GM10248 (cell line): ENCODE results near the gene NPAS1.

Source experiments
- CTCF ChIA-PET: fragments of 300-600 bp; sonication (Branson Sonifier 250); formaldehyde crosslinking; extraction: SDS; loops from one replicate; lab custom pipeline; 2021; ENCODE audit warnings: antibody characterized with exemption; lab: Yijun Ruan, JAX
- POLR2A ChIA-PET: fragments of 350-650 bp; sonication (Branson Sonifier 250); formaldehyde crosslinking; extraction: SDS; loops from one replicate; lab custom pipeline; 2020; ENCODE audit warnings: antibody characterized with exemption; lab: Yijun Ruan, JAX
- DNase-seq: peaks from one replicate; pipeline ENCODE4 v3.0.0; 2012; ENCODE audit errors: extremely low spot score
- CTCF ChIP-seq: IDR thresholded peaks from 2 replicates; pipeline ENCODE4 v1.5.1; 2012; ENCODE audit warnings: mild to moderate bottlenecking, low read depth; ENCODE audit errors: extremely low read depth, missing control alignments, control extremely low read depth

NPAS1 gene

GRCh38 chr19:47036097-47036651 is 16.5 kb downstream of the NPAS1 start:
- TF ChIP-seq CTCF = no peak
- DNase-seq = no peak
- CTCF ChIA-PET = interaction anchor here (0.7 to 5.2 kb wide), 22 partner anchors 8 to 497 kb away, joined by 3 to 53 read pairs (median 5); partner anchors contain the start of gene NPAS1
- POLR2A ChIA-PET = interaction anchor here (1.2 kb wide), 1 partner anchor 77 kb away, joined by 3 read pairs; the partner anchor contains the start of gene ZC3H4

DNA sequence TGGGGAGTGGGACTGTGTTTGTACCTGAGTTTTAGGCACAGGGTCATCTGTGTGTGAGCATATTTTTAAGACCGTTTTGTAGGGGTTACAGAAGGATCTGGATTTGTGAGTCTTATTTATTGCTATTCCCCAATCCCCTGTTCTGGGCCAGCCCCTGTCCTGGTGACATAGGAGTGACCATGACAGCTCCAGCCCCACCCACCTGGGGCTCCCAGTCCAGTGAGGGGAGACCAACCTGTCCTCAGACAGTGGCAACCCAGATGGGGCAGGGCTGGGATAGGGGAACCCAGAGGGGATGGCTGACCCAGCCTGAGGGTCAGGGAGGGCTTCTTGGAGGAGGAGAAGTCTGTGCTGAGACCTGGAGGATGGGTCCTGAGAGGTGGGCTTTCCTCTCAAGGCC is 18.1 kb downstream of the NPAS1 start:
- ChIA-PET CTCF (interaction anchor here (1.0 kb wide), 1 partner anchor 88 kb away, joined by 4 read pairs; no protein-coding TSS in a partner anchor), POLR2A (no interaction called here)
- TF ChIP-seq CTCF = no peak
- DNase-seq = no peak

DNA sequence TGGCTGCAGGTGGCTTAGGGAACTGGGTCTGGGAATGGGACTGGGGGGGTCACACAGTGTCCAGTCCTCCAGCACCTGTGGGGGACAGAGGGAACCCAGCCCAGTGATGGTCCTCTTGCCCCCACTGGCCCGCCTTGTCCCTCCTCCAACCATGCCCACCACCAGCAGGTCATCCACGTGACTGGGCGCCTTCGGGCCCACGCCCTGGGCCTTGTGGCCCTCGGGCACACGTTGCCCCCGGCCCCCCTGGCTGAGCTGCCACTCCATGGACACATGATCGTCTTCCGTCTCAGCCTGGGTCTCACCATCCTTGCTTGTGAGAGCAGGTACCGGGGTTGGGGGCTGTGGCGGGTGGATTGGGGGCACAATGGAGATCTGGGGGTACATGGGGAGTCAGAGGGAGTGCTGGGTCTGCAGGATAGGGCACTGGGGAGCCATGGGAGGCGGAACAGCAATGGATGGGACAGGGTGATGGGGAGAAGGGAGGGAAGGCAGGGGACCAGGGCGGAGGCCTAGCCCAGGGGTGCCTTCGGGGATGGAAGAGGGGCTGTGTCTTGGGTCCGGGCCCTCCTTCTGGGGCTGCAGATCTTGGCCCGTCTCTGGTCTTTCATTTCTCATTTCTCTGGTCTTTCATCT is 19.7 kb downstream of the NPAS1 start:
- ChIA-PET POLR2A (no interaction called here), CTCF (no interaction called here)
- DNase-seq = no peak
- TF ChIP-seq CTCF = no peak

GRCh38 chr19:47040869-47041268 is 21.2 kb downstream of the NPAS1 start:
- no peak for TF ChIP-seq CTCF
- POLR2A ChIA-PET = no interaction called here
- no peak for DNase-seq
- CTCF ChIA-PET = no interaction called here

DNA sequence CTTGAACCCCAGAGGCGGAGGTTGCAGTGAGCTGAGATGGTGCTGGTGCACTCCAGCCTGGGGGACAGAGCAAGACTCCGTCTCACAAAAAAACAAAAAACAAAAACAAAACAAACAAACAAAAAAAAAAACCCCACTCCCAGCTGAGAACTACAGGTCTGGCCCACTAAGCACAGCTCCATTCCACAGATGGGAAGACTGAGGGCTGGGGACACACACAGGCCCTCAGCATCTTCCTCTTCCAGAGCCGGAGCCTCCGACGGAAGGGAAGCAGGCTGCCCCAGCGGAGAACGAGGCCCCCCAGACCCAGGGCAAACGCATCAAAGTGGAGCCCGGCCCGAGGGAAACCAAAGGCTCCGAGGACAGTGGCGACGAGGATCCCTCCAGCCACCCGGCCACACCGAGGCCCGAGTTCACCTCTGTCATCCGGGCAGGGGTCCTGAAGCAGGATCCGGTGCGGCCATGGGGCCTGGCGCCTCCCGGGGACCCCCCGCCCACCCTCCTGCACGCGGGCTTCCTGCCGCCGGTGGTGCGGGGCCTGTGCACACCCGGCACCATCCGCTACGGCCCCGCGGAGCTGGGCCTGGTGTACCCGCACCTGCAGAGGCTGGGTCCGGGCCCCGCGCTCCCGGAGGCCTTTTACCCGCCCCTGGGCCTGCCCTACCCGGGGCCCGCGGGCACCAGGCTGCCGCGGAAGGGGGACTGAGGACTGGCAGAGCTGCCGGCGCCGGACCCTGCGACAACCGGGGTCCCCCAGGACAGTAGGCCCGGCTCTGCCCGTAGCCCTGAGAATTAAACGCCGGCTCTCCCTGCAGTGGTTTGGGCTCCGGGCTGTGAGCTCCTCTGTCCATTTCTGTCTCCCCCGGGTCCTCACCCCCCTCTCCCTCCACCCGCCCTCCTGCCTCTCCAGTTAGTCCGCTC is 25.6 kb downstream of the NPAS1 start:
- CTCF ChIA-PET = interaction anchor here (1.2 to 3.0 kb wide), 3 partner anchors 9 to 33 kb away, joined by 5 to 13 read pairs (median 5); no protein-coding TSS in a partner anchor
- TF ChIP-seq CTCF = no peak
- DNase-seq = no peak
- POLR2A ChIA-PET = no interaction called here

GRCh38 chr19:47045867-47046470 is 26.3 kb downstream of the NPAS1 start:
- ChIA-PET POLR2A (no interaction called here), CTCF (interaction anchor here (1.2 kb wide), 1 partner anchor 11 kb away, joined by 5 read pairs; no protein-coding TSS in a partner anchor)
- TF ChIP-seq CTCF = no peak
- DNase-seq = no peak
